Neural crest cell (in vitro differentiated cells): ENCODE measurements around the gene TMEM109. TPM values are rescaled to one million over a fixed set of nuclear protein-coding genes. Genes with fewer than 3 reads are reported as not detected.
A peak's percentile ranks its signal among the peaks of the same experiment; 100 is the strongest.

Experiments
- DNase-seq: peaks from one replicate; pipeline ENCODE4 v3.0.0; 2021; ENCODE audit warnings: low read depth, mixed read lengths, low spot score
- H3K27ac Mint-ChIP-seq: one replicate; pipeline ENCODE4 v1.8.0; 2021; ENCODE audit warnings: mild to moderate bottlenecking, mixed read lengths; ENCODE audit not compliant: unreplicated experiment
- H3K27me3 Mint-ChIP-seq: 2 replicates; pipeline ENCODE4 v1.8.0; 2021; ENCODE audit warnings: low read depth, mild to moderate bottlenecking, mixed read lengths
- H3K36me3 Mint-ChIP-seq: 2 replicates; pipeline ENCODE4 v1.8.0; 2021; ENCODE audit warnings: low read depth, mild to moderate bottlenecking, mixed read lengths
- H3K4me1 Mint-ChIP-seq: 2 replicates; pipeline ENCODE4 v1.8.0; 2021; ENCODE audit warnings: mixed read lengths
- H3K4me3 Mint-ChIP-seq: one replicate; pipeline ENCODE4 v1.8.0; 2021; ENCODE audit warnings: mild to moderate bottlenecking, mixed read lengths
- H3K9me3 Mint-ChIP-seq: 2 replicates; pipeline ENCODE4 v1.8.0; 2021; ENCODE audit warnings: mixed read lengths
- CTCF ChIP-seq: fragments of 200-600 bp; sonication (generic); conservative IDR thresholded peaks from 2 replicates; pipeline ENCODE4 v1.5.0; 2021; ENCODE audit warnings: antibody characterized with exemption, mild to moderate bottlenecking
- total RNA-seq: library from RNA; stranded (reverse); gene quantifications from 2 replicates; pipeline ENCODE4 v1.2.1, GENCODE V29; 2021

The TMEM109 gene
- total RNA-seq, 1 donor from 2014 or later: 64.4 TPM

- no peak for DNase-seq
- H3K27me3 Mint-ChIP-seq: no peaks in the 10 kb centered on the region
- no peak overlapping the region for H3K4me3 Mint-ChIP-seq
- H3K4me1 Mint-ChIP-seq: no peaks in the 10 kb centered on the region
- no peak overlapping the region for H3K27ac Mint-ChIP-seq
- peaks cover 12% of the 10 kb centered on the region for H3K9me3 Mint-ChIP-seq
- peaks cover 7% of the 10 kb centered on the region for H3K36me3 Mint-ChIP-seq
- TF ChIP-seq CTCF: no peak
Observed at GRCh38 chr11:60964801-60965200, 50.8 kb downstream of the TMEM109 start.

- H3K27ac Mint-ChIP-seq: no peak overlapping the region
- no peak for TF ChIP-seq CTCF
- no peaks in the 10 kb centered on the region for H3K27me3 Mint-ChIP-seq
- H3K36me3 Mint-ChIP-seq: peaks cover 7% of the 10 kb centered on the region
- no peak for DNase-seq
- no peaks in the 10 kb centered on the region for H3K4me1 Mint-ChIP-seq
- peaks cover 11% of the 10 kb centered on the region for H3K9me3 Mint-ChIP-seq
- no peak overlapping the region for H3K4me3 Mint-ChIP-seq
Observed at GRCh38 chr11:60966890-60967289, 52.9 kb downstream of the TMEM109 start.

- TF ChIP-seq CTCF: no peak
- H3K36me3 Mint-ChIP-seq: peaks cover 7% of the 10 kb centered on the region
- H3K4me1 Mint-ChIP-seq: no peaks in the 10 kb centered on the region
- DNase-seq: no peak
- H3K4me3 Mint-ChIP-seq: no peak overlapping the region
- peaks cover 11% of the 10 kb centered on the region for H3K9me3 Mint-ChIP-seq
- no peaks in the 10 kb centered on the region for H3K27me3 Mint-ChIP-seq
- H3K27ac Mint-ChIP-seq: no peak overlapping the region
Observed at GRCh38 chr11:60968223-60968622, 54.3 kb downstream of the TMEM109 start.

GRCh38 chr11:60970369-60970774 is 56.4 kb downstream of the TMEM109 start:
- Mint-ChIP-seq H3K36me3 (peaks cover 7% of the 10 kb centered on the region), H3K27me3 (no peaks in the 10 kb centered on the region), H3K4me1 (peaks cover 16% of the 10 kb centered on the region), H3K27ac (peak overlapping the region; percentile 31), H3K4me3 (no peak overlapping the region), H3K9me3 (peaks cover 11% of the 10 kb centered on the region)
- TF ChIP-seq CTCF: peak; percentile 73
- peak; percentile 40 for DNase-seq

- no peak overlapping the region for H3K4me3 Mint-ChIP-seq
- TF ChIP-seq CTCF: no peak
- H3K27ac Mint-ChIP-seq: no peak overlapping the region
- H3K27me3 Mint-ChIP-seq: no peaks in the 10 kb centered on the region
- peaks cover 11% of the 10 kb centered on the region for H3K9me3 Mint-ChIP-seq
- DNase-seq: no peak
- H3K36me3 Mint-ChIP-seq: peaks cover 7% of the 10 kb centered on the region
- H3K4me1 Mint-ChIP-seq: peaks cover 19% of the 10 kb centered on the region
Observed at GRCh38 chr11:60970890-60971289, 56.9 kb downstream of the TMEM109 start.

GRCh38 chr11:60971520-60971919 is 57.6 kb downstream of the TMEM109 start, which contains the start of gene CD6:
CD6 (plus strand) TSS chr11:60971680; CDS start chr11:60971866, 186 bp downstream.
- Mint-ChIP-seq H3K4me3 (no peak within 1 kb of the TSS), H3K4me1 (peaks cover 23% of the 10 kb centered on the region), H3K27ac (no peak within 1 kb of the TSS), H3K27me3 (no peaks in the 10 kb centered on the region), H3K36me3 (peaks cover 7% of the 10 kb centered on the region), H3K9me3 (peaks cover 11% of the 10 kb centered on the region)
- TF ChIP-seq CTCF: no peak
- DNase-seq: no peak
